Stimulated activated CD8-positive, alpha-beta memory T cell treated with anti-CD3 and anti-CD28 coated beads, Interleukin-15, amount 100 ng/mL, for 4 hours (primary cell): ENCODE results near the gene TMEM167A.
"Not testable (repeated sequence)": the region's sequence is repeated elsewhere in the genome, so short reads cannot be mapped to it uniquely, and the experiment has no call there.

ENCODE experiments used
- DNase-seq, 2 donors: peaks; one replicate each; pipeline ENCODE4 v3.0.0-alpha.2; 2020; ENCODE audit warnings: low read depth in 2 of 2

Gene TMEM167A

DNA sequence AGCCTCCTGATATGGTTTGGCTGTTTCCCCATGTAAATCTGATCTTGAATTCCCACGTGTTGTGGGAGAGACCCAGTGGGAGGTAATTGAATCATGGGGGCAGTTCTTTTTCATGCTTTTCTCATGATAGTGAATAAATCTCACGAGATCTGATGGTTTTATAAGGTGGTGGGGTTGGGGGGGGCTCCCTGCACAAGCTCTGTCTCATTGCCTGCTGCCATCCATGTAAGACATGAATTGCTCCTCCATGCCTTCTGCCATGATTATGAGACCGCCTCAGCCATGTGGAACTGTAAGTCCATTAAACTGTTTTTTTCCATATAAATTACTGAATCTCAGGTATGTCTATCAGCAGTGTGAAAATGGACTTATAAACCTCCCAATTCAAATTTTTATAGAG lies 13.0 kb upstream of the TMEM167A start:
- DNase-seq = no peak

DNA sequence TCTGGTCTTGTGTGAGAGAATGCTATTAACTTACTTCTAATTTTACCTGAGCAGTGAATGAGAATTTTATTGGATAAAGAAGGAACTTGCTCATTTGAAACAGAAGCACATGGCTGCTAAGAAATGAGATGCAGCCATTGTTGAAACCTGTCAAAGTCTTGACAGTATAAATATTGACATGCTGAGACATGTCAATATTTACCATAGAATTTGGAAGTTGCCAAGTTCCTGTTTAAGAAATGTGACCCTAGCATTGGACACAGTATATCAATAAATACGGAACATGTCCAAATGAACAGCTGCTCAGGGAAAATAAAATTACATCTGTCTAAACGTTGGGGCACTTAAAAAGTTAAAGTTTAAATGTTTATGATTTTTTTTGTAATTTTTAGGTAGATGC lies 7.9 kb upstream of the TMEM167A start:
- DNase-seq = no peak

DNA sequence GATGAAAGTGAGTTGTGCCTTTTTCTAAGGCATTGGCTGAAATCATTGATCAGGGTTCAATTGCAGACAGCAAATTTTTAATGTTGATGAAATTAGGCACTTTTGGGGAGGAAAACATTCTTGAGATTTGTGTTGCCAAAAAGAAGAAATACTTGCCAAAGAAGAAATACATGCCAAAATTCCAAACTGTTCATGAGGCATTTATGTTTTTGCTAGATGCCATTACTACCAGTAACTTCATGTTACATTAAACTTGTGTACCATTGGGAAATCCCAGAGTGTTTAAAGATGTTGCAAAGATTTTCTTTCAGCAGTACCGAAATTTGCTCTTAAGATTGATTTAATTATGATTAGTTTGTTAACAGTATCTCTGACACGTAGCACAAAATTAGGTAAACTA lies 7.1 kb upstream of the TMEM167A start:
- DNase-seq = no peak

DNA sequence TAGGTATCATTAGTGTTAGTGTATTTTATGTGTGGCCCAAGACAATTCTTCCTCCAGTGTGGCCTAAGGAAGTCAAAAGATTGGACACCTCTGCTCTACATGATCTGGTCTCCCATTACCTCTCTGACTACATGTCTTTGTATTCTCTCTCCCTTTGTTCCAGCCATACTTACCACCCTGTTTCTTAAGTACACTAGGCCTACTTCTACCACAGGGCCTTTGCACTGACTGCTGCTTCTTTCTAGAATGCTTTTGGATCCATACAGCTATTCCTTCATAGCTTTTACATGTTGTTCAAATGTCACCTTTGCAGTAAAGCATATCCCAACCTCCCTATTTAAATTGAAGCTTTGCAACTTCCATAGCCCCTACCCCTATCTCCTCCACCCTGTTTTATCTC lies 5.6 kb upstream of the TMEM167A start:
- DNase-seq = no peak

DNA sequence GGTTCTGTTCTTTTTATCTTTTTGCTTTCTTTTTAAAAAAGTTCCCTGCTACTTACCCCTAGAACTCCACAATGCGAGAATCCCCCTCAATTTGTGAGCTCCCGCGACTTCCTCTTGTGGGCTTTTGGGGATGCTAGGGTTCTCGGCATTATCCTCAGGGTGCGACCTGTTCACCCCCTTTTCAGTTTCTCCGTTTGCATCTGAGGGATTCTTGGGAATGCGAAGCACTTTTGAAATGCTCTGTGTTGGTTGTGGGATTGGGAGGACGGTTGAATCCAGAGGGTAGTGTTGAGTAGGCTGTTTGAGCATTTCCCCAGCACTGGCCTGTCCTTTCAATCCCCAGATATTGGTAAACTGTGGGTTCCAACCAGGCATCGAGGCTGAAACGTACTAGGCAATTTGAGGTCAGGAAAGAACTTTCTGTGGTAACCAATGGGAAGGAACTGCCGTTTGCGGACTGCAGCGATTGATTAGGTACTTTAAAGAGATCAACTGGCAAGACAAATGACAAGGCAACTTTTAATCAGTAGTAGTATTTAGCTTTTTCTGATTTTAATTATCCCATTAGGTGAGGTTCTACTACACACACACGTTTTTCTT lies 568 bp upstream of the TMEM167A start:
- DNase-seq = no peak

DNA sequence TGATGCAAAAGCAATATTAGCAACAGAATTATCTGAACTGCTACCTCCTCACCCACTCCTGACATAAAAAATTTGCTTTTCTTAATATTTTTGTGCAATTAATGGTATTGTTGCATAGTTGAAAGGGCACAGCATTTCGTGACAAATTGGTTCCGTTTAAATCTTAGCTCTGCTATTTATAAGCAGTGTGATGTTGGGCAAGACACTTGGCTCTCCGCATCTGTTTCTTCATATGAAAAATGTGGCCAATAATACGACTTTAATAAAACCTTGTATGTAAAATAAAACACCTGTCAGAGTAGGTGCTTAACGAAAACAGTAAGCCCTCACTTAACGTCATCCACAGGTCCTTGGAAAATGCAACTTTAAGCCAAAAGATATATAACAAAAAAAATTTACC lies 4.2 kb downstream of the TMEM167A start:
- DNase-seq = no peak

DNA sequence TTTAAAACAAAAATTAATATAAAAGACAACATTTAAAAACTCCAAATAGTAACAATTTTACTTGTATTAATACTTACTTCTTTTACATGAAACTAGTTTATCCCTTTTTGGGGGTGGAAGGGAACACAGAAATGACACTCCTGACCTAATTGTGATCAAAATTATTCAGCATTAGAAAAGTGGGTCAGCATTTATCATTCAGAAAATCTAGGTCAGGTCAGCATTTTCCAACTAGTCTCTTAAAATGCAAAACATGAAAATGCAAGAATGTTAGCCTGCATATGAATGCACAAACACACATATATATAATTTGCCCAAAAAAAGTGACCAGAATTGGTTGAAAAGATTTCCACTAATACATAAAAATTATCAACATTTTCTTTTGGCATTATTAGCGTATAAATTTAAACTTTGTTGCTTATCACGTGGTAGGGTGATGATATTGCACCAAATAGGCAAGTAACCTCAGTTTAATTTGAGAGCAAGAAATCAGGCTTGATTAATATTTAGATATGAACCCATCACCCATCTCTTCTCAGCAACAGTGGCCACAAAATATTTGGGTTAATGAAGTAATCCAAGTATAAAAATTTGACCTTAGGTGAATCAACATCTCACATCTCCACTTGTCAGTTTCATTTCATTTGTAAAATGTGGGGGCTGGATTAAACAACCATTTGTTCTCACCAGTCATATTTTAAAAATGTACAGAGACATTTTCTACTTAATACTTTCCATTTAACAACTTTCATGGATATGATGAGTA lies 5.7 kb downstream of the TMEM167A start:
- no peak for DNase-seq

DNA sequence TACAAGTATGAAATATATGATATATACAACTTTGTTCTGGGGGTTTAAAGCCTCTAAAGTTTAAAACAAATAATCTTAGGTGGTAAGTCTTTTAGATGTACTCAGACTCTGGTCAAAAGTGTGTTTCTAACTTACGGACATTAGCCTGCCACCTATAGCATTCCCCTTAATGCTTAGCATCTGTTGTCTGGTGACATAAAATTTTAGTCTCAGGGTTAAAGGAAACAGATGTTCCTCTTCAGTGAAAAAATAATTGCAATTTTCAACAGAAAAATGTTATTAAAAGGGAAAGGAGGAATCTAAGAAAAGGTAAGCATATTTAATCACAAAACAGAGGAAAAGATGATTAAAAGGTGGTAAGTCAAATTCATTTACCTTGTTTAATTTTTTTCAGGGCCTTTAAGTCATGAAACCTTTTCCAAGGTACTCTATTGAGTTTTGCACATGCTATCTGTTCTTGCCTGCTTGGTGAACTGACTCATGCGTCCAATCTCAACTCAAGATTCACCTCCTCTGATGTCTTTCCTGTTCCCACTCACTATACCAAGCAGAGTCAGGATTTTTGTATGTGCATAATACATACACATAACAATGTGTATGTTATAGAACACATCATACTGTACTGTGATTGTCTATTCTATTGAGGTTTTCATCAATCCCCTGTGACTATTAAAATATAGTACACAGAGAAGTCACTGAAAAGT lies 7.9 kb downstream of the TMEM167A start:
- no peak for DNase-seq

DNA sequence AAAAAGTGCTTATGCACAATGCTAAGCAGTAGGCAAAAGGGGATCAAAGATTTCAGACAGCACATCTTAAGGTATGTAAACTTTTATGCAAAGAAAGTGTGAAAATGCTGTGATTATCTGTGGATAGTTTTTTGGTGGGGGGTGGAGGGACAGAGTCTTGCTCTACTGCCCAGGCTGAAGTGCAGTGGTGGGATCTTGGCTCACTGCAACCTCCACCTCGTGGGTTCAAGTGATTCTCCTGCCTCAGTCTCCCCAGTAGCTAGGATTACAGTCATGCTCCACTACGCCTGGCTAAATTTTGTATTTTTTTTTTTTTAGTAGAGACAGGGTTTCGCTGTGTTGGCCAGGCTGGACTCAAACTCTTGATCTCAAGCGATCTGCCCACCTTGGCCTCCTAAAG lies 9.8 kb downstream of the TMEM167A start:
- not testable (repeated sequence) for DNase-seq

DNA sequence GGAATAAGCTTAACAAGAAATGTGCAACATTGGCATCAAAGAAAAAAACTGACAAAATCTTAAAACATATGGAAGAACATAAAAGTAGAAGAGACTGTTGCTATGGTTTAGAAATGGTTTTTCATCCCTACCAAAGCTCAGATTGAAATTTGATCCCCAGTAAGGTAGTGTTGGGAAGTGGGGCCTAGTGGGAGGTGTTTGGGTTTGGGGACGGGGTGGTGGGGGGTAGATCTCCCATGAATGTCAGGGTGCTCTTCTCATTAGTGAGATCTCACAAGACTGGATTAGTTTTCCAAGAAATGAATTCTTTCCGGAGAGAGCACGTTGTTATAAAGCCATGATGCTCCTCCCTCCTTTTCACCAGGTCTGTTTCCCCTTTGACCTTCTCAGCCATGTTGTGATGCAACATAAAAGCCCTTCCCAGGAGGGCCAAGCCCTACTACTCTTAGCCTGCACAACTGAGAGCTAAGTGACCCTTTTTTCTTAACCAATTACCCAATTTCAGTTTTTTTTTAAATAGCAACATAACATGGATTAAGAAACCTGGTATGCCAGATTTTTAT lies 10.6 kb downstream of the TMEM167A start:
- no peak for DNase-seq

DNA sequence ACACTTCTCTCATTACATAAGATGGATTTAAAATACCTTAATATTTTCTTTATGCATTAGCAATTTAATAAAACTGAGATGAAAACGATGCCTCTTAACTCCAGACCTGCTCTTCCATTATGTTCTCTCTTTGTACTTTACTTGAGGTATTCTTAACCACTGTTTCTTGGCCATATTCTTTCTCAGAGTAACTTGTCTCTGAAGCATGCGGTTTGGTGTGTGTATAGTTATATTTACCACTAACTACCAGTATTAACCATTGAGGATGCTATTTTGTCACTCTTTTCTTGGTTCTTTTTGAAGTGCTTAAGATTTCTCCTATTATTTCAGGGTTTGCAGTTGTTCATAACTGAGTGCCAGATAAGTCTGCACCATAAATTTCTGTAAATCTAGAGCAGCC lies 17.9 kb downstream of the TMEM167A start:
- DNase-seq = no peak

DNA sequence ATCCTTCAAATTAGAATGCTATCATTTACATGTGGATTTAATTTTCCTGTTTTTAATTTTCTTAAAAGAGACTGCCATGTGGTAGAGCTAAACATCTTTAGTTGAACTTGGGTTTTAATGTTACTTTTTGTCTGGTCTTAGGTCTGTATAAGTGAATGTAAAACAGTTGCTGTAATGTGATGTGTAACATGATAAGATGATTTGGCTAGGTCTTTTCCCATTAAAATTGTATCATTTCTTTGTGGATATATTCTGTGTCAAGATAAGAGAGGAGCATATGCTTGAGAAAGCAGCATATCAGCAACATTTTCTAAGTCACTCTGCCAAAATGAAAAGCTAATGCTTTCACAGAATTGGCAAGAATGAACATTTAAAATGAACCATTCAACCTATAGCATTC lies 18.5 kb downstream of the TMEM167A start:
- DNase-seq = no peak

DNA sequence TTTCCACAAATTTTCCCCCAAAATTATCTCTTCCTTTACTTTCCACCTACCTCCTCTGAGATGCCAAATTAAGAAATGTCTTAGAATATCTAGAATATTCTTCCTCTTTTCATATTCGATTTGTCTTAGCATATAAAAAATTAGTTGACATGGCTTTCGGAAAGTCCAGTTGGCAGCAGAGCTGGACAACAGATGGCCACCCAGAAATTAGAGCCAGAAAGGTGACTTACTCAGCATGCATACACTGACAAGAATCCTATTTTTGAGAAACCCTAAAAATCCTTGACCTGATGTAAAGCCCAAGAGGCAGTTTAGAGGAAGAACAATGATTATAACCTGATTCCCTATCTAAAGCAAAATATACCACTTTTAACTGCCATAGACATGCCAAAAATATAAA lies 22.0 kb downstream of the TMEM167A start:
- DNase-seq = no peak

DNA sequence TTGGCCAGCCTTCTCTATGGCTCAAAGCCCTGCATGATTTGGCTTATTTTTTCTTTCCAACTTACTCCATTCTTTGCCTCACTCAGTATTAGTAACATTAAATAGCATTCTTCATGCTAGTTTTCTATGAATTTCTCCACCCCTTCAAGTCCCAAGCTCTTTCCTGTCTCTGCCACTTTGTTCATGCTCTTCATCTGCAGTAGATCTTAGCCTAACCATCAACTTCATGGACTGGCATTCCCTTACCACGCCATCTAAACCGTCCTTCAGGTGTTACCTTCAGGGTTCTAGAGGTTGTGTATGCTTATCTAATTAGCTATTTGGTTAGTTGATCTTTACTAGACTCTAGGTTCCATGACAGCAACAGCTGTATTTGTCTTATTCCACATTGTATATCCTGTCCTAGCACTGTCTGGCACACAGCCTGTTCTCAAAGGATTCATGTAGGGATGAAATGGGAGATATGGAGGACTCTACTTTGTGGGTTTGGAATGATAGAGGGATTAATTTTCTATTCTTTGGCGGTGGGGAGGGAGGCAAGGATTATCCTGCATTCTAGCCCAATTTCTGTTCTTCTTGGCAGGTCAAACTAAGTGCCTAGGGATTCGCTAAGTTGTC lies 26.4 kb downstream of the TMEM167A start:
- no peak for DNase-seq

DNA sequence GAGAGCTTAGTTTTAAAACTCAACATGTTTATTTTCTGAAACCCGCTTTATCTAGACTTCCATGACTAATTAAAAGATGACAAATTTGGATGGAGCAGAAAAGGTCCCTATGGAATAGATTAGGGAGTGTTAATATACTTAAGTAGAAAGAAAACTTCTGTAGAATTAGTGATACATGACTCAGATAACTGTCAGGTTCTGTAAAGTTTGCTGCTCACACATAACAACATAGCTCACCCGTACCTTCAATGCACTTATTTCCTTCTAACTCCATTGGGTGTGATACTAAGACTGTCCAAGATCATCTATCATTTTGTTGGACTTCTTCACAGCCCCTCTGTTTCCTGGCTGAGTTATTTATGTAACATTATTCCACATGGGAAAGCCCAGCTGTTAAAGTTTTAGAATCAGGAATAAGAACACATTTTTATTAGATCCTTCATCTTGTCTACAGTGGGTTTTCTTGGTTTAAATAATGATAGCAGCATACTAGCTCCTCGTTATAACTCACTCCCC lies 27.8 kb downstream of the TMEM167A start:
- no peak for DNase-seq

DNA sequence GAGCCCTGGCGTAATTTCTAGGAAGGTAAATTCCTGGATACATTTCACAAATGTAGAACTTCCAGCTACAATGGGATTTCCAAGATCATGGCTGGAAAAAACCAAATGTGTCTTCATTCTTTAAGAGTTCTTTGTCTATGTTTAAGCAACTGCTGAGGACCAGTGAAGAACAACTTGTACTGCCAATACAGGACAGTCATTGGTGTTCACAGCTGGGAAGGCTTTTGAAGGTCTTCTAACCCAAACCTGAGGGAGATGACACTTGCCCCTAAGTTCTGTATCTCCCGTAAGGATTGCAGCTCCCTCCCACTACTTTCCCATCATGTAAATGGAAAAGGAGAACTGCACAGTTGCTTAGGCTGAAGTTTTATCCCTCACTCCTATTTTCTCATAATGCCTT lies 28.4 kb downstream of the TMEM167A start:
- DNase-seq = no peak

DNA sequence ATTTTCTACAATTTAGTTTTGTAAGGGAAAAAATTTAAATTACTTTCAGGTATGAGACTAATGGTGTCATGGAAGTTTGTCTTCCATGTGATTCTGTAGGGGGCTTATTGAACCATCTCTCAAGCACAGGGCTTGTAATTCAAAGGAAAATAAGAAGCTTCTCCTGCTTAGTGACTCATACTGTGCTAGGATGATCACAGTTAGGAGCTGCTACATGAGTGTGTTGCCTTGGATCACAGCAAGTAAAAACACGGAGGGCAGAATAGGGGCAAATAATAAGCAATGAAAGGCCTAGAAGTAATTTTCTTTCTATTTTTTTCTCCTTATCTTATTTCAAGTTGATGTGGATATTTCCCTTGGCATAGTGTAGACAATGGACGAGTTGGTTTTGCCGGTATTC lies 28.9 kb downstream of the TMEM167A start:
- DNase-seq = no peak

DNA sequence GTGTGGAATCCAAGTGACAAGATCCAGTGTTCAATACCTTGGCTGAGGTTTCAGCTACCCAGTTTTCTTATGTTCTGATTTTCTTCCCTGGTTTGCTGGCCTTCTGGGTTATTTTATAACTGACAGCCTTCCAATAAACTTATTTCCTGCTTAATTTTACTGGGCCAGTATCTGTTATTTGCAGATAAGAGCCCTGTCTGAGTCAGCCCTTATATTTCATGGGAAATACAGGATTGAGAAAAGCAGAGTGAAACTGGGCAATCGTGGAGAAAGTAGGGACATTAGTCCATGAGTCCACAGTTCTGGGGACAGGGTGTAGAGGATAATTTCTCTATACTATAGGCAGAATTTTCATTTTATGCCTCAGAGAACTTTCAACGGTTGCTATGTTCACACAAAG lies 32.3 kb downstream of the TMEM167A start:
- DNase-seq = no peak

DNA sequence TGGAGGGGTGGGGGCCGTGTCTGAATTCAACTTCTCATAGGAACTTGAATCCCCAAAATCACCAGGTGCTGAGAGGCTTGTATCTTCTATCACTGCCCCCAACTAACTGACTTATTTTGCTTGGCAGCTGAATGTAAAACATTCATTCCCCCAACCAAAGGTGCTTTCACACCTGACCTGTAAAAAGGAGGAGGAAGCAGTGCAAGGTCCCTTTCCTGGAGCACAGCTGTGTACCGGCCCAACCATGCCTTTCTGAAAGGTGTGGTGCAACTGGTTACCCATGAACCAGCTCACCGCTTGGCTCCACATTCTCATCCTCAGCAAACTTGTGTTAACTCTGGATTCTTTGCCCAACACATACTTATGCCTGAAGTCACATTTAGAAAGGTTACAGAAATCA lies 34.7 kb downstream of the TMEM167A start:
- no peak for DNase-seq

DNA sequence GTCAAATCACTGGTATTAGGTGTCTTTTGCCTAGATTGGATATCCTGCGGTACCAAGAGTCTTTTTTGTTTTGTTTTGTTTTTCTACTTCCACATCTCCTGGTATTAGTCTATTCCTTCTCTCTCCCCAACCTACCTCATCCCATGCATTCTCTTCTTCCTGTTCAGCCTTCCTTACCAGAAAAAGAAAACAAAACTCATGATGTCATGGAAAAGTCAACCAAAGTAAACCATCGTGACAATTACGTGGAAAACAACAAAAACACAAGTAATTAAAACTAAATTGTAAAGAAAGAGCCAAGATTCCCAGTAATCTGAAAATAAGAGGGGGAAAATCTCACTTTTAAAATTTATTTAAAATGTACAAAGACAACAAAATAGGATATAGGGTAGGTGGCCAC lies 38.3 kb downstream of the TMEM167A start:
- DNase-seq = no peak

DNA sequence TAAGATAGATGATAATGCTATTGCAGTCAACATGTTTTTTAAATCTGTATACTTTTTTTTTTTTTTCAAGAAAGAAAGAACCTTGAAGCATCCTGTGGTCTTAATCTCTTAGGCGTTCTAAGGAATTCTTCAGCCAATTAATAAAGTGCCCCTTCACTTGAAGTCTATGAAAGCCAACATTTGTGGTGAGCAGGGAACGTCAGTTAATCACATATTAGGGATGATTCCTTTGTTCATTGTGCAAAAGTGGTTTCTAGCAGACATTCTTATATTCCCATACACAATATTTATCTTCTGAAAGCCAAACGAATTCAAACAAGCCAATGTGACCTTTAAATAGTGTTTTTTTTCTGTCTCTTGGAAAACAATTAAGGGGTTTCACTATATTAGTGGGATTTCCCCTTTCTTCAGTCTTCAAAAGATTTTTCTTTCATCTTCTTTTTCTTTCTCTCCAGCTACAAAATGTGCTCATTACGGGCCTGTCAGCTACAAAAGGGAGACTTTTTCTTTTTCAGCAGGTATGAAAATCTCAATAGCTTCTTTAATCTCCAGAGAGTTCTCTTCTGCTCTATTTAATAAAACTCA lies 40.1 kb downstream of the TMEM167A start:
- DNase-seq = no peak
